Lower leg skin (tissue), 3 donors: Measurements from ENCODE around the gene GABARAPL1.

Experiments
- POLR2A ChIP-seq, 2 donors: fragments of 450-650 bp; IDR thresholded peaks; one replicate each; pipeline ENCODE4 v1.6.1; 2016 to 2017; ENCODE audit warnings: antibody characterized with exemption in 2 of 2, mild to moderate bottlenecking in 1 of 2, moderate library complexity in 1 of 2
- TF ChIP-seq, protein P1 (sequence below), 3 donors: fragments of 450-650 bp; IDR thresholded peaks; one replicate each; pipeline ENCODE4 v1.5.1; 2016; ENCODE audit warnings: antibody characterized with exemption in 3 of 3, mild to moderate bottlenecking in 3 of 3, moderate library complexity in 2 of 3

DNA sequence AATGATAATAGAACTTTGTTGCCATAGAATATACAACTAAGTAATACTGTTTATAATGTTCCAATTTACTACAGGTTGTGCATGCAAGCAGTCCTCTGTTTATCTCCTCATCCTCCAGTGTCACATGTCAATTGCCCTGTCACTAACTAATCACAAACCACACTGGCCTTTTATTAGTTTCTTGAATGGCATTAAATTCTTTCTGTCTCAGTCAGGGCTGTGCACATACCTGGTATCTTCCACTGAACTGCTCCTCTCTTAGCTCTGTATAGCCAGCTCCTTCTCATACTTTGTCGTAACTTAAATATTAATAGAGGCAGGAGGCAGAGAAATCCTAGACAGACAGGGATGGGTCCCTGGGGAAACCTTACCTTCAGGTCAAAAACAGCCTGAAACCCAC lies 24.0 kb downstream of the GABARAPL1 start:
- TF ChIP-seq POLR2A (IDR thresholded peaks at IDR 0.05): no peak
- TF ChIP-seq, protein P1, sequence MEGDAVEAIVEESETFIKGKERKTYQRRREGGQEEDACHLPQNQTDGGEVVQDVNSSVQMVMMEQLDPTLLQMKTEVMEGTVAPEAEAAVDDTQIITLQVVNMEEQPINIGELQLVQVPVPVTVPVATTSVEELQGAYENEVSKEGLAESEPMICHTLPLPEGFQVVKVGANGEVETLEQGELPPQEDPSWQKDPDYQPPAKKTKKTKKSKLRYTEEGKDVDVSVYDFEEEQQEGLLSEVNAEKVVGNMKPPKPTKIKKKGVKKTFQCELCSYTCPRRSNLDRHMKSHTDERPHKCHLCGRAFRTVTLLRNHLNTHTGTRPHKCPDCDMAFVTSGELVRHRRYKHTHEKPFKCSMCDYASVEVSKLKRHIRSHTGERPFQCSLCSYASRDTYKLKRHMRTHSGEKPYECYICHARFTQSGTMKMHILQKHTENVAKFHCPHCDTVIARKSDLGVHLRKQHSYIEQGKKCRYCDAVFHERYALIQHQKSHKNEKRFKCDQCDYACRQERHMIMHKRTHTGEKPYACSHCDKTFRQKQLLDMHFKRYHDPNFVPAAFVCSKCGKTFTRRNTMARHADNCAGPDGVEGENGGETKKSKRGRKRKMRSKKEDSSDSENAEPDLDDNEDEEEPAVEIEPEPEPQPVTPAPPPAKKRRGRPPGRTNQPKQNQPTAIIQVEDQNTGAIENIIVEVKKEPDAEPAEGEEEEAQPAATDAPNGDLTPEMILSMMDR (IDR thresholded peaks at IDR 0.05): no peak
